NCI-H1105 (cell line): Measurements from ENCODE around the gene PSMC5.
A peak's percentile ranks its signal among the peaks of the same experiment; 100 is the strongest.
"Not testable (repeated sequence)": the region's sequence is repeated elsewhere in the genome, so short reads cannot be mapped to it uniquely, and the experiment has no call there.

Source experiments
- DNase-seq: peaks from one replicate; lab custom pipeline; 2025; lab: John Stamatoyannopoulos, UW

PSMC5 gene

GRCh38 chr17:63838631-63839171 is 11.5 kb downstream of the PSMC5 start:
- no peak for DNase-seq

- no peak for DNase-seq
Observed at GRCh38 chr17:63840591-63841349, 13.5 kb downstream of the PSMC5 start.

- no peak for DNase-seq
Observed at GRCh38 chr17:63841350-63842172, 14.3 kb downstream of the PSMC5 start.

- DNase-seq, result no peak
Observed at GRCh38 chr17:63842173-63842539, 14.9 kb downstream of the PSMC5 start.

GRCh38 chr17:63842540-63843386 is 15.5 kb downstream of the PSMC5 start, which contains the start of gene SMARCD2:
SMARCD2 (minus strand) TSS chr17:63842685; CDS start chr17:63842674, 11 bp downstream.
- DNase-seq, result peak; percentile 97

GRCh38 chr17:63843387-63843888 is 16.2 kb downstream of the PSMC5 start:
- DNase-seq, result not testable (repeated sequence)

GRCh38 chr17:63843910-63844677 is 16.9 kb downstream of the PSMC5 start:
- no peak for DNase-seq

- DNase-seq, result no peak
Observed at GRCh38 chr17:63845509-63845908, 18.3 kb downstream of the PSMC5 start.

- no peak for DNase-seq
Observed at GRCh38 chr17:63847525-63848249, 20.5 kb downstream of the PSMC5 start.

GRCh38 chr17:63848834-63849689 is 21.8 kb downstream of the PSMC5 start:
- no peak for DNase-seq

GRCh38 chr17:63850401-63850800 is 23.2 kb downstream of the PSMC5 start:
- DNase-seq, result no peak

GRCh38 chr17:63853260-63853659 is 26.0 kb downstream of the PSMC5 start:
- DNase-seq, result no peak

GRCh38 chr17:63854709-63855108 is 27.5 kb downstream of the PSMC5 start:
- DNase-seq, result no peak

- no peak for DNase-seq
Observed at GRCh38 chr17:63855185-63855584, 28.0 kb downstream of the PSMC5 start.

GRCh38 chr17:63856425-63856824 is 29.2 kb downstream of the PSMC5 start:
- DNase-seq, result not testable (repeated sequence)

- no peak for DNase-seq
Observed at GRCh38 chr17:63859257-63859656, 32.0 kb downstream of the PSMC5 start.

- DNase-seq, result not testable (repeated sequence)
Observed at GRCh38 chr17:63866625-63867024, 39.4 kb downstream of the PSMC5 start.

GRCh38 chr17:63869491-63870291 is 42.5 kb downstream of the PSMC5 start:
- not testable (repeated sequence) for DNase-seq
